Type B pancreatic cell (in vitro differentiated cells): Measurements from ENCODE around the gene RRAD. TPM values are rescaled to one million over a fixed set of nuclear protein-coding genes. Genes with fewer than 3 reads are reported as not detected.
"Not testable (repeated sequence)": the region's sequence is repeated elsewhere in the genome, so short reads cannot be mapped to it uniquely, and the experiment has no call there.

Source experiments
- DNase-seq: peaks from one replicate; pipeline ENCODE4 v3.0.0; 2021; ENCODE audit warnings: mixed read lengths; ENCODE audit not compliant: unreplicated experiment; ENCODE audit errors: extremely low spot score
- H3K27ac Mint-ChIP-seq: 2 replicates; pipeline ENCODE4 v1.8.0; 2021; ENCODE audit warnings: mild to moderate bottlenecking, mixed read lengths
- H3K27me3 Mint-ChIP-seq: 2 replicates; pipeline ENCODE4 v1.8.0; 2021; ENCODE audit warnings: mixed read lengths
- H3K36me3 Mint-ChIP-seq: 2 replicates; pipeline ENCODE4 v1.8.0; 2021; ENCODE audit warnings: mixed read lengths
- H3K4me1 Mint-ChIP-seq: one replicate; pipeline ENCODE4 v1.8.0; 2021; ENCODE audit warnings: mixed read lengths; ENCODE audit not compliant: unreplicated experiment
- H3K4me3 Mint-ChIP-seq: 2 replicates; pipeline ENCODE4 v1.8.0; 2021; ENCODE audit warnings: mild to moderate bottlenecking, mixed read lengths
- H3K9me3 Mint-ChIP-seq: 2 replicates; pipeline ENCODE4 v1.8.0; 2021; ENCODE audit warnings: mixed read lengths
- total RNA-seq: library from RNA; stranded (reverse); gene quantifications from 2 replicates; pipeline ENCODE4 v1.2.1, GENCODE V29; 2021; ENCODE audit warnings: low replicate concordance
- TF ChIP-seq, protein P1 (sequence below): fragments of 200-600 bp; sonication (generic); conservative IDR thresholded peaks from 2 replicates; pipeline ENCODE4 v1.5.0; 2021; ENCODE audit warnings: antibody characterized with exemption, mild to moderate bottlenecking

RRAD gene
- total RNA-seq, 1 donor from 2014 or later, result 1.3 TPM

DNA sequence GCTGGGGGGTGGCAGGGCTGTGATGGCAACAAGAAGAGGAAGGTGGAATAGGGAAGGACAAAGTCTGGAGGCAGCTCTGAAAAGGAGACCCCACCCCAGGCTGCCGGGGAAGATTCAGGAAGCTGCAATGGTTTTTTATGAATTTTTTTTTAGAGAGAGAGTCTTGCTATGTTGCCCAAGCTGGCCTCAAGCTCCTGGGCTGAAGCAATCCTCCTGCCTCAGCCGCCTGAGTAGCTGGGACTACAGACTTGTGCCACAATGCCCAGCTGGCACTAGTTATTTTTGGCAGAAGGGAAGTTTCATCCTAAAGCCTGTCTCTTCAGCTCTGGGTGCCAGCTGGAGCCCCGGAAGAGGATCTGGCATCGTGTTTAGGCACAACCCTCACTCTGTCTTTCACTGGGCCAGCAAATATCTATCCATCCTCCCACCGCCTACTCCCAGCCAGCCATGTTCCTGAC, 34.4 kb upstream of the RRAD start:
- TF ChIP-seq, protein P1, sequence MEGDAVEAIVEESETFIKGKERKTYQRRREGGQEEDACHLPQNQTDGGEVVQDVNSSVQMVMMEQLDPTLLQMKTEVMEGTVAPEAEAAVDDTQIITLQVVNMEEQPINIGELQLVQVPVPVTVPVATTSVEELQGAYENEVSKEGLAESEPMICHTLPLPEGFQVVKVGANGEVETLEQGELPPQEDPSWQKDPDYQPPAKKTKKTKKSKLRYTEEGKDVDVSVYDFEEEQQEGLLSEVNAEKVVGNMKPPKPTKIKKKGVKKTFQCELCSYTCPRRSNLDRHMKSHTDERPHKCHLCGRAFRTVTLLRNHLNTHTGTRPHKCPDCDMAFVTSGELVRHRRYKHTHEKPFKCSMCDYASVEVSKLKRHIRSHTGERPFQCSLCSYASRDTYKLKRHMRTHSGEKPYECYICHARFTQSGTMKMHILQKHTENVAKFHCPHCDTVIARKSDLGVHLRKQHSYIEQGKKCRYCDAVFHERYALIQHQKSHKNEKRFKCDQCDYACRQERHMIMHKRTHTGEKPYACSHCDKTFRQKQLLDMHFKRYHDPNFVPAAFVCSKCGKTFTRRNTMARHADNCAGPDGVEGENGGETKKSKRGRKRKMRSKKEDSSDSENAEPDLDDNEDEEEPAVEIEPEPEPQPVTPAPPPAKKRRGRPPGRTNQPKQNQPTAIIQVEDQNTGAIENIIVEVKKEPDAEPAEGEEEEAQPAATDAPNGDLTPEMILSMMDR, result no peak
- Mint-ChIP-seq H3K36me3 (no peaks in the 10 kb centered on the region), H3K27ac (no peak overlapping the region), H3K27me3 (peaks cover 30% of the 10 kb centered on the region), H3K4me1 (no peaks in the 10 kb centered on the region), H3K9me3 (no peaks in the 10 kb centered on the region), H3K4me3 (no peak overlapping the region)
- no peak for DNase-seq

DNA sequence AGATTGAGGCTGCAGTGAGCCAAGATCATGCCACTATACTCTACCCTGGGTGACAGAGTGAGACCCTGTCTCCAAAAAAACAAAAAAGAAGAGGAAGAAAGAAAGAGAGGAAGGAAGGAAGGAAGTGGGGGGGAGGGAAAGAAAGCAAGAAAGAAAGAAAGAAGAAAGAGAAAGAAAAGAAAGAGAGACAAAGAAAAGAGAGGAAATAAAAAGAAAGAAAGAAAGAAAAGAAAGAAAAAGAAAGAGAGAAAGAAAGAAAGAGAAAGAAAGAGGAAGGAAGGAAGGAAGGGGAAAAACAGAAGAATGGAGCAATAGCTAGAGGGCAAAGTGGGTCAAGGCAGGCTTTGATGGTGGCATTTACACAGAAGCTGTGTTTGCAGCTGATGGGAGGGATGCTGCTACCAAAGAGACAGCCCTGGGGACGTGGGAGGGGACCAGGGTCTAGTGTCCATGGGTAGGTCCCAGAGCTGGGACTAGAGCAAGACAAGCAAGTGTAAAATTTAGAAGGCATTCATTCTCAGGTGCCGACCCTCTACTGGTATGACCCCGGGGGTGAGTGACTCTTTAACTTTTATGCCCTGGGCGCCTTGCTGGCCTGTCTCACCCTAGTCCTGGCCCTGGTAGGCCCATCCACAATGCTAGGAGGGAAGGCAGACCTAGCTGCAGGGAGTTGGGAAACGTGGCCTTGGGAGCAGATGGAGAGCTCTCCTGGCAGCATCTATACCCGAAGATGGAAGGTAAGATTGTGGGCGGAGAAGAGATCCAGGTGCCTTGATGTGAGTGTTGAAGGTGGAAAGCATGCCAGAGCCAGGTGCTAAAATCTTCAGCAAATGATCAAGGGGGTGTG, 33.7 kb upstream of the RRAD start:
- Mint-ChIP-seq H3K27me3 (peaks cover 26% of the 10 kb centered on the region), H3K4me3 (no peak overlapping the region), H3K4me1 (peaks cover under 1% of the 10 kb centered on the region), H3K27ac (no peak overlapping the region), H3K9me3 (no peaks in the 10 kb centered on the region), H3K36me3 (no peaks in the 10 kb centered on the region)
- TF ChIP-seq, protein P1, result no peak
- DNase-seq, result no peak

DNA sequence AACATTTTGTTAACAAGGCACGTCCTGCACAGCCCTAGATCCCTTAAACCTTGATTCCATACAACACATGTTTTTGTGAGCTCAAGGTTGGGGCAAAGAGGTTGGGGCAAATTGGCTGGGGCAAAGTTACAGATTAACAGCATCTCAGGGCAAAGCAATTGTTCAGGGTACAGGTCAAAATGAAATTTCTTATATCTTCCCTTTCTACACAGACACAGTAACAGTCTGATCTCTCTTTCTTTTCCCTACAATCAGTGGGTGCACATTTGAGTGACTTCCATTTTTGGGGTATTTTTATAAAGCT, 30.8 kb upstream of the RRAD start:
- H3K4me1 Mint-ChIP-seq, H3K36me3 Mint-ChIP-seq, DNase-seq, H3K9me3 Mint-ChIP-seq, H3K27ac Mint-ChIP-seq, H3K4me3 Mint-ChIP-seq: not testable (repeated sequence)
- peaks cover 35% of the 10 kb centered on the region for H3K27me3 Mint-ChIP-seq

DNA sequence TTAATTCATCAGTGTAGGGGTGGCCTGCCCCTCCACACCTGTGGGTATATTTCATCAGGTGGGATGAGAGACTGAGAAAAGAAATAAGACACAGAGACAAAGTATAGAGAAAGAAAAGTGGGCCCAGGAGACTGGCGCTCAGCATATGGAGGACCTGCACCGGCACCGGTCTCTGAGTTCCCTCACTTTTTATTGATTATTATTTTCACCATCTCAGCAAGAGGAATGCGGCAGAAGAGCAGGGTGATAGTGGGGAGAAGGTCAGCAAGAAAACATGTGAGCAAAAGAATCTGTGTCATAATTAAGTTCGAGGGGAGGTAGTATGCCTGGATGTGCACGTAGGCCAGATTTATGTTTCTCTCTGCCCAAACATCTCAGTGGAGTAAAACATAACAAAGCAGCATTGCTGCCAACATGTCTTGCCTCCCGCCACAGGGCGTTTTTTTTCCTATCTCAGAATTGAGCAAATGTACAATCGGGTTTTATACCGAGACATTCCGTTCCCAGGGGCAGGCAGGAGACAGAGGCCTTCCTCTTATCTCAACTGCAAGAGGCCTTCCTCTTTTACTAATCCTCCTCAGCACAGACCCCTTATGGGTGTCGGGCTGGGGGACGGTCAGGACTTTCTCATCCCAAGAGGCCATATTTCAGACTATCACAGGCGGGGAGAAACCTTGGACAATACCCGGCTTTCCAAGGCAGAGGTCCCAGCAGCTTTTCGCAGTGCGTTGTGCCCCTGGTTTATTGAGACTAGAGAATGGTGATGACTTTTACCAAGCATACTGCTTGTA, 30.2 kb upstream of the RRAD start:
- H3K4me3 Mint-ChIP-seq, H3K27ac Mint-ChIP-seq, H3K9me3 Mint-ChIP-seq, DNase-seq, H3K36me3 Mint-ChIP-seq, H3K4me1 Mint-ChIP-seq: not testable (repeated sequence)
- peaks cover 37% of the 10 kb centered on the region for H3K27me3 Mint-ChIP-seq

DNA sequence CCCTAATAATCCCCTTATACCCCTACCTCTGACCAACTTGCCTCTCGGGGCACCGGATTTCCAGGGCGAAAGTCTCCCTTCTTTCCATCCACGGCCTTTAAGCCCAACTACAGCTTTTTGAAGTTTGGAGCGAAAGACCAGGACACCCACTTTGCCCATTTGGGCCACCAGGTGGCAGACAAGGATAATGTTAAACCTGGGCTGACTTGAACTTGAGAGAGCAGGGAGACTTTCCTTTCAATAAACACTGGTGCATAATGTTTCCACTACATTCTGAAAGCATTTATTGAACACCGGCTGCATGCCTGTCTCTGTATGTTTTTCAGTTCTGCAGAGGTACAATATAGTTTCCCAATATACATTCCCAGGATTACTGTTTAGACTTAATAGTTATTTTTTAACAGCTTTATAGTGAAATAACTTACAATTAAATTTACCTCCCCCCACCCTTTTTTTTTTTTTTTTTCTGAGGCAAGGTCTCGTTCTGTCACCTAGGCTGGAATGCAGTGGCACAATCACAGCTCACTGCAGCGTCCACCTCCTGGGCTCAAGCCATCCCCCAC, 28.8 kb upstream of the RRAD start:
- Mint-ChIP-seq H3K27me3 (peaks cover 41% of the 10 kb centered on the region), H3K4me1 (peaks cover 6% of the 10 kb centered on the region), H3K36me3 (no peaks in the 10 kb centered on the region), H3K27ac (peak overlapping the region; percentile 2), H3K4me3 (no peak overlapping the region), H3K9me3 (peaks cover 5% of the 10 kb centered on the region)
- no peak for DNase-seq
- TF ChIP-seq, protein P1, result peak; percentile 88

DNA sequence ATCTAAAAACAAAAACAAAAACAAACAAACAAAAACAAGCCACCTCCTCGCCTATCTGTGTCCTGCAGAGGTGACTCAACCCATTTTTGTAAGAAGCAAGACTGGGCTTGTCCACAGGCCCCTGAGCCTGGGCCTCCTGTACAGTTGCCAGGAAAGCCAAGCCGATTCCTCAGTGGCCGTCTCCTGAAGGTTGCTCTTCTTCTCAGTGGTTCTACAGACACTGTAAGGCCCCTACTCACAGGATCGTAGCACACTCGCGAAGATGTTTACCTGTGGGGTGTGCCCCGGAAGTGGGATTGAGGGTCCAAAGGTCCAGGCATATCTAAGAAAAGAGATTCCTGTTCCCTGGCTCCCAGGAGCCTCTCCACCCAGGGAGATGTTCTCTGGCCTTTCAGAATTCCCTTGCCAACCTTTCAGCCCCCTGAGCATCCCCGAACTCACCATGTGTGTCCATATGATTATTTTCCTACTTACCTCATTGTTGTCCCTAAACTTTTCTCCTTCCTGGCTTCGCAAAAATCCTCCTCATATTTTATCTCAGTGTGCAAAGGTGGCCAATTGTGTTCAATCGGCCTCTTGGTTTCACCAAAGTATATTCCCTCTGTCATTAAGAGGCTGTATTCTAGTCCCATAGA, 28.2 kb upstream of the RRAD start:
- no peak overlapping the region for H3K4me3 Mint-ChIP-seq
- H3K27me3 Mint-ChIP-seq, result peaks cover 37% of the 10 kb centered on the region
- H3K9me3 Mint-ChIP-seq, result peaks cover 5% of the 10 kb centered on the region
- peak overlapping the region; percentile 2 for H3K27ac Mint-ChIP-seq
- peaks cover 6% of the 10 kb centered on the region for H3K4me1 Mint-ChIP-seq
- DNase-seq, result no peak
- H3K36me3 Mint-ChIP-seq, result no peaks in the 10 kb centered on the region
- TF ChIP-seq, protein P1, result no peak
